GM18498 (cell line): ENCODE data around the gene TEF.

ENCODE experiments used
- ATAC-seq: cut with Tn5 transposase; IDR thresholded peaks from one replicate; pipeline ENCODE4 v1.9.1; 2021; ENCODE audit warnings: mild to moderate bottlenecking, moderate library complexity; ENCODE audit not compliant: unreplicated experiment

The TEF gene, protein sequence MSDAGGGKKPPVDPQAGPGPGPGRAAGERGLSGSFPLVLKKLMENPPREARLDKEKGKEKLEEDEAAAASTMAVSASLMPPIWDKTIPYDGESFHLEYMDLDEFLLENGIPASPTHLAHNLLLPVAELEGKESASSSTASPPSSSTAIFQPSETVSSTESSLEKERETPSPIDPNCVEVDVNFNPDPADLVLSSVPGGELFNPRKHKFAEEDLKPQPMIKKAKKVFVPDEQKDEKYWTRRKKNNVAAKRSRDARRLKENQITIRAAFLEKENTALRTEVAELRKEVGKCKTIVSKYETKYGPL

DNA sequence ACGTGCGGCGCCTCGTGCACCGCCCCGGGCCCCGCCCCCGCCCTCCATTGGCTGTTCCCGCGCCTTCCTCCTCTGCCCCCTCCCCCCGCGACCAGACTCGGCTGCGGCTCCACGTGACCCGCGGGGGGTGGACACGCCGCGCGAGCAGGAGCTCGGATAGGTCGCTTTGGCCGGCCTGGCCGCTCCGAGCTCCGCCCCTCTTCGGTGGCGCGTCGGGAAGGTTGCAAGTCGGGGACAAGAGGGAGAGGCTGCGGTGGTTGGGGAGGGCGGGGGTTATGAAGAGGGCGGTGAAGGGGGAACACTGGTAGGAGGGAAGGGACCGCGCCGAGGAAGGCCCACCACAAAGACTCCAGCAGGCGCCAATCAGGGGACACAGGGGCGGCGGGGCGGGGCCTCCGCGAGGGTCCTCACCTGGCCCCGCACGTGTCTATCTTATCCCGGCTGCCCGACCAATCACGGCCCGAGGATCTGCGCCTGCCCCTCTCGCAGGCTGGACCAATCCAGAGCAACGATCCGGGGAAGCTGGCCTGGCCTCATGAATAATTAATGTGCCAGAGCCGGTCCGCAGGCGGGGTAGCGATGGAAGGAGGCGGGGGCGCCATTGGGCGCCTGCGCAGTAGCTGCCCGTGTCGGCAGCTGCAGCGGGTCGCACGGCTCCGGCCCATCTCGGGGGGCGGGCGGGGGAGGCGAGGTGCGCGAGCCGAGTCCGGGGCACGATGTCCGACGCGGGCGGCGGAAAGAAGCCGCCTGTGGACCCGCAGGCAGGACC, at the start of gene TEF:
Gene TEF (plus strand): TSS at position 614 of the 769 bp plus-strand sequence. CDS start 103 bp downstream, at position 717.
- ATAC-seq: peak; percentile 86

DNA sequence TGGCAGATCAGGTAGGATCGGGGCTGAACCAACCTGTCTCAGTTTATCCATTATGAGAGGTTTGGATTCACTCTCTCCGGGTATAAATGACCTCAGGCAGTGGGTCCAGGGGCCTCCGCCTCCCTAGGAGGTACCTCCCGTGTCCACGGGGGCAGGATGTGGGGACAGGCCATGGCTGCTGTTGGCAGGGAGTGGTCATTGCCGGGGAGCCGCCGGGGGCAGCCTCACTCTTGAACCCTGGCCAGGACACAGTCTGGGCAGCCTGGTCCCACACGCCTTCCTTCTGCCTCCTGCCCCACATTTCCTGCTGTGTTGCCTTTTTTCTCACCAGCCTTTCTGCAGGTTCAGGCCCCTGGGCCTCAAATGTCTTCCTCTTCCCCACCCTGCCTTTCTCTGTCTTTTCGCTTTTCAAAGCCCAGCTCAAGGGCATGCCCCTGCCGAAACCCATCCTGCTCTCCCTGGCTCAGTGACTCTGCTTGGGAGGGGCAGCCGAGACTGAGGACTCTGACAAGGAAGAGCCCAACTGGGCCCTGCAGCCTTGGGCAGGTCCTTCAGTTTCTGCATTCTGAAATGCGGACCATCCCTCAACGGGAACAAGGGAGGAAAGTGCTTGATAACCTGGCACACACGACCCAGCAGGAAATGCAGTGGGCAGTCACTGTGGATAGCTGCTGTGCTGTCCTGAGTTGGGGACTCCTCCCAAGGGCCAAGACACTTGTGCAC, 49.4 kb upstream of the TEF start:
- ATAC-seq: no peak

DNA sequence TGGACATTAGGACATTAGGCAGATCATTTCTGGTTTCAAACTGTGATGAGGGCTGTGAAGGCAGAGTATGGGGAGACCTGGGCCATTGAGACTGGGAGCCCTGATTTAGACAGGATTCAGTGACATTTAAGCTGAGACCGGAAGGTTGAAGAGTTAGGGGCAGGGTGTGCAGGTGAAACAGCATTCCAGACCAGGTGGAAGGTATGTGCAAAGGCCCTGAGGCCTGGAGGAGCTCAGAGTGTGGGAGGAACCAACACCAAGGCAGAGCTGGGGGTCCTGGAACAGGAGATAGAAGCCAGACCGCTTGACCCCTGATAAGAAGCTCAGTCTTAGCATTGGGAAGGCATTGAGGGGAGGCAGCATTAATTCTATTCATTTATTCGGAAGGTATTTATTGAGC, 47.9 kb upstream of the TEF start:
- no peak for ATAC-seq

DNA sequence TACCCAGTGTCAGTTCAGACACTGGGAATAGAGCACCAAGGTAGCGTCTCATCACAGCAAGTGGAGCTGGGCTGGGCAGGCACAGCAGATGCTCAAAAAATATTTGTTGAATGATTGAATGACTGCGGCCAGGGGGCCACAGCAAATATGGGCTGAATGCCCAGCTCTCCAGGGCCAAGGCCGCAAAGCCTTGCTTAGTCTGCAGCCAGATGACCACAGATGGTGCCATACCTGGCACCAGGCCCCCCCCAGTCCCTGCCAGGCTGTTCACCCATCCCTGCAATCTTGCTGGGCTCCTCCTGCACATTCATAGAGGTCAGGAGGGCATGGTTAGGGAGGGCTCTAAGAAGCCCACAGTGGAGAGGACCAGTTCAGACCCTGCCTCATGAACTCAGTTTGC, 47.5 kb upstream of the TEF start:
- no peak for ATAC-seq

DNA sequence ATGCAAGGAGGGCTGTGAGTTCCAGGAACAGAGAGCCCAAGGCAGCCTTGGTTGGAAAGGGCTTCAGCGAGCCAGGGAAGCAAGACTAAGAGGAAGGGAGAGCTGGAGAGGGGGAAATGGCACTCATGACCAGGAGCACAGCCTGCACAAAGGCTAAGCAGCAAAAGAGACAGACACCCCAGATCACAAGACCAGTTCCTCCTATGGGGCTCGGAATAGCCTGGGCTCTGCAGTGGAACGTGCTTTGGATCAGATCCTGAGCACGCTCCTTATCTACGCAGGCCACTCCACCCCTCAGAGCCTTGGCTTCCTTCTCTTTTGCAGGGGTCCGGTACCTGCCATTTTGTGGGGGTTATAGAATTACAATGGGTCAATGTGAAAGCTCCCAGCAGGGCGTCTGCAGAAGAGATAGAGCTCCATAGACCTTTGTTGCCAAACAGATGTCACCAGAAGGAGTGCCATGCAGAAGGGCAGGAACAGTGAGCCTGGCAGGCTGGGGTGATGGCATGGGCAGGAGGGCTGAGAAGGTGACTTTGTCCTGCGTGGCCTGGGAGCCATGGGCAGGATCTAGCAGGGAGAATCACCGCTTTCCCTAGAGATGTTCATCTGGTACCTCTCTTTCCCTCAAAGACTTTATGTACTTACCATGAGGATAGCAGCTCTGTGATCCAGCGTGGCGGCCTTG, 46.6 kb upstream of the TEF start:
- ATAC-seq: no peak

DNA sequence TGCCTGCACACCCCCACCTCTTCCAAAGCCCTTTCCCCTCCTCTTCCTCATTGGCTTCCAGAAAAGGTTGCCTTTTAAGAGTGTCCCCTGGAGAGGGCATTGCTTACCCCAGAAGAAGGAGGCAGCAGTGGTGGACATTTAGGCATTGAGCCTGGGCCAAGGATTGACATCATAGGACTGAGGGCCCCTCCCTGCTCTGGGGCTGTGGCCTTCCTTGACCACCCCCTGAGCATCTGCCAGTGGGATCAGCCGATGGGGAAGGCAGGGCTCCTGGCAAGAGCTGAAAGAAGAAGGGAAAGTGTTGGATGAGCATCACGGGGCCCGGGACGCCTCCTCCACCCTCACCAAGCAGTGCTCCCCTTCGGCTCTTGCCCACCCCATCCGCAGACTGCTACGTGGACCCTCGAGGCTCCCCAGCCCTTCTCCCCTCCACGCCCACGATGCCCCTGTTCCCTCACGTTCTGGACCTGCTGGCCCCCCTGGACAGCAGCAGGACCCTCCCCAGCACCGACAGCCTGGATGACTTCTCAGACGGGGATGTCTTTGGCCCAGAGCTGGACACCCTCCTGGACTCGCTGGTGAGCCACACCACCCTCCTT, 43.0 kb upstream of the TEF start:
- no peak for ATAC-seq

DNA sequence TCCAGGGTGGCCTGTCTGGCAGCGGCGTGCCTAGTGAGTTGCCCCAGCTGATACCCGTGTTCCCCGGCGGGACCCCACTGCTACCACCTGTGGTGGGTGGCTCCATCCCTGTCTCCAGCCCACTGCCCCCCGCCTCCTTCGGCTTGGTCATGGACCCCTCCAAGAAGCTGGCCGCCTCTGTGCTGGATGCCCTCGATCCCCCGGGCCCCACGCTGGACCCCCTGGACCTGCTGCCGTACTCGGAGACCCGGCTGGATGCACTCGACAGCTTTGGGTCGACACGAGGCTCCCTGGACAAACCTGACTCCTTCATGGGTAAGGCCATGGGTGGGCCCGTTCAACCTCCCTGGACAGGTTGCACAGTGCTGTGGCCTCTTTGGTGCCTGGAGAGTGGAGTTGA, 41.9 kb upstream of the TEF start:
- ATAC-seq: no peak

DNA sequence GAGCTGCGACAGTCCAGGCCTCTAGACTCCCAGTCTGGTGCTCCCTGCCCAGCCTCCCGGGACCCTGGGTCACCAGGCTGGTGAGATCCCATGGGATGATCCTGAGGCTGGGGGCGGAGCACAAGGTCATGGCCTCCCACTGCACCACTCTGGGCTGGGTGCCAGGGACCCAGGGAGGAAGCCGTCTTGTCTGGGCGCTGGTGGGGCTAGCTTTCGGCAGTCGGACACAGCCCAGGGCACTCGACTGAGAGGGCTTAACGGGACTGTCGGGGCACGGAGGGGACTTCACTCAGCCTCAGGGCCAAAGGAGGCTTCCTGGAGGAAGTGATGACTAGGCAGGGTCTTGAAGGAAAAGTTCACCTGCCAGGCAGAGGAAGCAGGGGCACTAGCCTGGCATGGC, 41.4 kb upstream of the TEF start:
- no peak for ATAC-seq

DNA sequence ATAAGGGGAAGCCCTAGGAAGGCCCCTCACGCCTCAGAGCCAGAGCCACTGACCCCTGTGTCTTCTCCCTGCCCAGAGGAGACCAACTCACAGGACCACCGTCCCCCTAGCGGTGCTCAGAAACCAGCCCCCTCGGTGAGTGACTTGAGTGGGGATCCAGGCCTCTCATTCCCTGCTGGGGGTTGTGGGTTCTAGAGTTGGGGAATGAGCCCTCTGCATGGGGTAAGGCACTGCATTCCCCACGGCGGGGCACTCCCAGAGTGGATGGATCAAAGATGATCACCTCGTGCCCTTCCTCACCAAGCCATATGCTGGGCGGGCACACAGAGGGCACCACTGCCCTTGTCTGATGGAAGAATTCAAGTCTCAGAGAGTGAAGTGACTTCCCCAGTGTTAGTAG, 40.7 kb upstream of the TEF start:
- ATAC-seq: no peak

DNA sequence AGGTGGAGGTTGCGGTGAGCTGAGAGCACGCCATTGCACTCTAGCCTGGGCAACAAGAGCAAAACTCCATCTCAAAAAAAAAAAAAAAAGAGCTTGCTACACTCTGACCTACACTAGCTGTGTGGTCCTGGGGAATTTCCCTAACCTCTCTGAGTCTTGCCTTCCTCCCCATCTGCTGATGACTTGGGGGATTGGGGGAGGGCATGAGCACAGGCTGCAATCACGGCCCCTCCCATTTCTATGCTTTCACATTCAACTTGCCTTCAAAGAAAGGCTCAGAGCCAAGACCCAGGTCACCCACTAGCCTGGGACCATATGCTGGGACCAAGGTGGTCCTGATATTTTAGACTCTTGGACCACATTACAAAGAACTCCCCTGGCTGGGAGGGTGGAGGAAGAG, 39.8 kb upstream of the TEF start:
- no peak for ATAC-seq

DNA sequence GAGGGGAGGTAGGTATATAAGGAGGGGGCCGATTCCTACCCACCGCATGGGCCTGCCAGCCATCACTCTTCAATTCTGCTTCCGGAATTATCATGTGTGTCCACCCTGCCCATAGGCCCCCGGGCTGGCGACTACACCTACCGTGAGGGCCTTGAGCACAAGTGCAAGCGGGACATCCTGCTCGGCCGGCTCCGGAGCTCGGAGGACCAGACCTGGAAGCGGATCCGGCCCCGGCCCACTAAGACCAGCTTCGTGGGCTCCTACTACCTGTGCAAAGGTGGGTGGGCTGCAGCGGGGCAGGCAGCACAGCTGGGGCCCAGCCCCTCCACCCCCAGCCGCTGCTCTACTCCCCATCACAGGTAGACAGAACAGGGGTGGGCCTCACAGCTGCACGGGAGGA, 38.4 kb upstream of the TEF start:
- ATAC-seq: no peak

DNA sequence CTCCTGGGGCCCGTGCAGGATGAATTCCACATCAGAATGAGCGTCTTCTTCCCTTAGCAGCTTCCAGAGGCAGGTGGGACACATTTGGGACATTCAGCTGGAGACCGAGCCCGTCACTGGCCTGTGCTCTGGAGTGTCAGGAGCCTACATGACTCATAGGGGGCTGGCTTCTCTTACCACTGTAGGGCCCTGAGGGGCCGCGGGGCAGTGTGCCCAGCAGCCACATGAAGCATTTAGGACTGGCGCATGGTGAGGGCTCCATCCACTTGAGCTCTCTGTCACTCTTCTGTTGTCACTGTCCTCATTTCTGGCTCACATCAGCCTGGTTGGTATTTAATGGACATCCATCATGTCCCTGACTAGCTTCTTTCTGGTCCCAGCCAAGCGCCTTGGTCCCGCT, 38.0 kb upstream of the TEF start:
- ATAC-seq: no peak

DNA sequence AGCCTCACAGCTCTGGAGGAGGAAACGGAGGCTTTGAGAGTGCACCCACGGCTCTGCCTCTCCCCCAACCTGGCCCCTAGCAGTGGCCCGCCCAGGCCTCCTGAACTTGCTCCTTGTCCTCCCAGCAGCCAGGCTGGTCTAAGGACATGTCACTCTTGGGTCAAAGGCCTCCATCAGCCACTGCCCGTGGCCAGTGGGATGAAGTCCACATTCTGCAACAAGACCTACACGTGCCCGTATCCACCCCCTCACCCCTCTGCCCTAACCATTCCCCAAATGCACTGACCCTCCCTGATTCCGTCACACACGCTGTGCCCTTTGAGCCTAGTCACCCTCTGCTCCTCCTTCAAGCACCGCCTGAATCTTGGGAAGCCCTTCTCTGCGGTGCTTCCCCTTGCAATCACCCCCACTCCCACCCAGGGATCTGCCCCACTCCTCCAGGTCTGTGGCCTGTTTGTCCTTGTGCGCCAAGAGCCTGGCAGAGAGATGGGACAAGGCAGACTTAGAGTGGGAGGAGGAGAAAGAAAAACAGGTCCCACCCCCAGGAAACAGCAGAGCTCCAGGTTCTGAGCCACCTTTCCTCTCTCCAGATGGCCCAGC, 37.5 kb upstream of the TEF start:
- no peak for ATAC-seq

DNA sequence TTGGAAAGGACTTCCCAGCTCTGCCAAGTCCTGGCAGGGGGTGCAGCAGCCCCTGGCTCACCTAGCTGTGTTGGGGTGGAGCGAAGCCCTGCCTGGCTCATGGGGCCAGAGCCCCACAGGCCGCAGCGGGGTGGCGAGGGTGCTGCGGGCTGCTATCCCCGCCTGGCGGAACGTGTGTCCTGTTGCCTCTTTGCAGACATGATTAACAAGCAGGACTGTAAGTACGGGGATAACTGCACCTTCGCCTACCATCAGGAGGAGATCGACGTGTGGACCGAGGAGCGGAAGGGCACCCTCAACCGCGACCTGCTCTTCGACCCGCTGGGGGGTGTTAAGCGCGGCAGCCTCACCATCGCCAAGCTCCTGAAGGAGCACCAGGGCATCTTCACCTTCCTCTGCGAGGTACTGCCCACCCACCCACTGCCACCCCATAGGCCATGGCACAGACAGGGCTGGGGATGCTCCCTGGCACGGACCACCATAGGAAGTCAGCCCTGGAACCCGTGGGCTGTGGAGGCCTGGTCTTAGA, 35.9 kb upstream of the TEF start:
- no peak for ATAC-seq

DNA sequence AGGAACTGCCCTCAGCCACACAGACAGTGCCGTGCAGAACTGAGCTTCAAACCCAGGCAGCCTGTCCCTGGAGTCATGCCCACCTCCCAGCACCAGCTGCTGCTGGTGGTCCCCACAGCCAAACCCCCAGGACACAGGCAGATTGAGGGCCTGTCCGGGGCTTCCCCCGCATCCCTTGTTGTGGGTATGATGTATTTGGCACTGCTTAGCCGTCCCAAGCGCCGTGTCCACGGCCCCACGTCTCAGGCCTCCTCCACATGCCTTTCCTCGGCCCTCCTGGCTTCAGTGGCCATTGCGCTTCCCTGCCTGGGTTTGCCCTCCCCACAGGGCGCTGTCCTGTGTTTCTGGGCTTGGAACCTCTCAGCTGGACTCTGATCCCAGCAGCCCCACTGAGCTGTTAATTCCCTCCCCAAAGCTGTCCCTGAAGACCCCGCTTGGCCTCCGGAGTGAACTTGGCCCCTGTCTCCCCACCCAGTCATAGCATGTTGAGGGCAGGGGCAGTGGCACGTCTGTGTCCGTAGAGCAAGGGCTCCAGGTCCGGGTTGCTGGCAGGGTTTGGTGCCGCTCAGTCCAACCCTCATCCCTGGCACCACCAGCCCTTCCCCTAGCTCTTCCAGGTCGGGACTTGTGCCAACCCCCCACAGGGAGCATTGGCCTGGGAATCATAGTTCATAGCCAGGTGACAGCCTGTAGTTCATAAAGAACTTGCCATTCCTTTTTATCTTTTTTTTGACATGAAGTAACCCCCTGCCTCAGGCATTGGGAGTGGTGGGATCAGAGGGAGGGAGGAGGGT, 34.5 kb upstream of the TEF start:
- ATAC-seq: no peak

DNA sequence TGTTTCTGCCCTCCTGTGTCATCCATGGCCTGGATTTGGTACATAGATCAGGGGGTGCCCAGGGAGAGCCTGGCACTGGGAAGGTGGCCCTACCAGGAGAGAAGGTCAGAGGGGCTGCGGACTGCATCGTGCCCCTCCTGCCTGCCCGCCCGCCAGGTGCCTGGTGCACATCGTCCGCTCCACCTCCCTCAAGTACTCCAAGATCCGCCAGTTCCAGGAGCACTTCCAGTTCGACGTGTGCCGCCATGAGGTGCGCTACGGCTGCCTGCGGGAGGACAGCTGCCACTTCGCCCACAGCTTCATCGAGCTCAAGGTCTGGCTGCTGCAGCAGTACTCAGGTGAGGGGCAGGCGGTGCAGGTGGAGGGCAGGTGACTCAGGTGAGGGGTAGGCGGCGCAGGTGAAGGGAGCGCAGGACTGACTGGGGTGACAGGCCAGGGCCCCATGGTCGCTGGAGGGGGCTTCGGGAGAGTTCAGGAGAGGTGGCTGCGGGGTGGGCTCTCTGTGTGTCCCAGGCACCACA, 32.7 kb upstream of the TEF start:
- ATAC-seq: no peak

DNA sequence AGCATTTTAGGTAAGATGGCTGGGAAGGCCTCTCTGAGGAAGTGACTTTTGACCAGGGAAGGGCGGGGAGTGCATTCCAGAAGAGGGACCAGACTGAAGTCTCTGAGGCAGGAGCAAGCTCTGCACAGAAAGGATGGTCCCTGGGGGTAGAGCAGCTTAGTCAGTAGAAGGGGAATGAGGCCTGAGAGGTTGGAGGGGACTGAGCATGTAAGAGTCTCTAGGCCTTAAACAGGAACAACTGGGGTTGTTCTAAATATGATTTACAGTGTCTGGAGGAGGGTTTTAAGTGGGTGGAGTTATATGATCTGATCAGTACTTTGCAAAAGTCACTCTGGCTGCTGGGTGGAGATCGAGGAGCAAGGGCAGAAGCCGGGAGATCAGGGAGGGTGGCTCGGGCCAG, 31.7 kb upstream of the TEF start:
- no peak for ATAC-seq

DNA sequence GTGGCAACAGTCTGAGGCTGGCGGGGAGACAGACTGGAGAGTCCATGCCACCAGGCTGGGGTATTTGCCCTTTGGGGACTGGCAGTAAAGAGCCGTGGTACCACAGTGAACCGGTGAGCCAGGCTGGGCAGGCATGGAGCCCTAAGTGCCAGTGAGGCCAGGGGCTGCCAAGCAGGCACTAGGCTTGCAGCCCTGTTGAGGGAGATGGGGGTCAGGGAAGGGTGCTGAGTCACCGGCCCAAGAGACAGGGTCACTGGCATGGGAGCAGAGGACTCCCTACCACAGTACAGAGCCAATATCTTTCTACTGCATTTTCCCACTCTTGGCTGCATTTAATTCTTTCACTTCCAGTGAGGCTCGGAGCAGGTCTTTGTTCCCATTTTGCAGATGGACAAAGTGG, 30.7 kb upstream of the TEF start:
- no peak for ATAC-seq

DNA sequence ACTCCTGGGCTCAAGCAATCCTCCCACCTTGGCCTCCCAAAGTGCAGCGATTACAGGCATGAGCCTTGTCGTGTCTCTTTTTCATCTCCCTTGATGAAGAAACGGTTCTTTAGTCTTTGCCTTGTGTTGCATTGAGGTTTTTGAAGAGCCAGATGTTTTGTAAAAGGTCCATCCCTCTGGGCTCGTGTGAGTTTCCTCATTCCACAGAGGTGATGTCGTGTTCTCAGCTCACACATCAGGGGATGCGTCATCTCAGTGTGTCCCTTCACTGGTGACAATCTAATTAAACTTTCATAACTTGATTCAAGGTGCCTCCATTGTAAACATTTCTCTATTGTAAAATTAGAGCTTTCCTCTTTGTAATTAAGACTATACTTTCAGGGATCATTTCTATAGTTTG, 29.7 kb upstream of the TEF start:
- no peak for ATAC-seq
